HL-60 (cell line): ENCODE measurements around the gene FIBIN.

Source experiments
- DNase-seq, 2 experiments: peaks; one replicate each; pipeline ENCODE4 v3.0.0-alpha.2; 2010 to 2020; ENCODE audit warnings: low read depth in 1 of 2, low spot score in 1 of 2
- H3K27ac ChIP-seq: fragments of 250-450 bp; sonication (Bioruptor Pico); replicated peaks from 2 replicates; pipeline ENCODE4 v1.5.1; 2020; ENCODE audit warnings: mild to moderate bottlenecking, moderate library complexity
- H3K27me3 ChIP-seq: fragments of 250-450 bp; sonication (Bioruptor Pico); 2 replicates; pipeline ENCODE4 v1.5.1; 2021; ENCODE audit warnings: mild to moderate bottlenecking, moderate library complexity; ENCODE audit not compliant: insufficient read depth, poor library complexity, severe bottlenecking
- H3K4me3 ChIP-seq: replicated peaks from 2 replicates; pipeline ENCODE4 v1.5.1; 2011; ENCODE audit warnings: mild to moderate bottlenecking, control low read depth, low read length; ENCODE audit not compliant: insufficient read depth
- CTCF ChIP-seq: IDR thresholded peaks from one replicate; pipeline ENCODE4 v1.5.1; 2011; ENCODE audit warnings: low read length, control low read depth, inconsistent platforms; ENCODE audit not compliant: insufficient read depth
- GABPA ChIP-seq: IDR thresholded peaks from 2 replicates; pipeline ENCODE4 v1.6.1; 2012; ENCODE audit warnings: low read depth
- POLR2AphosphoS5 ChIP-seq: IDR thresholded peaks from 2 replicates; pipeline ENCODE4 v1.6.1; 2012; ENCODE audit warnings: low read depth
- SPI1 ChIP-seq: IDR thresholded peaks from 2 replicates; pipeline ENCODE4 v1.6.1; 2012; ENCODE audit warnings: low read depth, mild to moderate bottlenecking, borderline replicate concordance
- long read RNA-seq: library from polyadenylated mRNA; unstranded; transcript quantifications from one replicate; pipeline ENCODE4 v2.0.0, GENCODE V29; 2020
- TF ChIP-seq, protein P1 (sequence below): IDR thresholded peaks from 2 replicates; pipeline ENCODE4 v1.6.1; 2012; ENCODE audit warnings: low read depth; ENCODE audit not compliant: insufficient replicate concordance

FIBIN gene
- long read RNA-seq = 0 reads

DNA sequence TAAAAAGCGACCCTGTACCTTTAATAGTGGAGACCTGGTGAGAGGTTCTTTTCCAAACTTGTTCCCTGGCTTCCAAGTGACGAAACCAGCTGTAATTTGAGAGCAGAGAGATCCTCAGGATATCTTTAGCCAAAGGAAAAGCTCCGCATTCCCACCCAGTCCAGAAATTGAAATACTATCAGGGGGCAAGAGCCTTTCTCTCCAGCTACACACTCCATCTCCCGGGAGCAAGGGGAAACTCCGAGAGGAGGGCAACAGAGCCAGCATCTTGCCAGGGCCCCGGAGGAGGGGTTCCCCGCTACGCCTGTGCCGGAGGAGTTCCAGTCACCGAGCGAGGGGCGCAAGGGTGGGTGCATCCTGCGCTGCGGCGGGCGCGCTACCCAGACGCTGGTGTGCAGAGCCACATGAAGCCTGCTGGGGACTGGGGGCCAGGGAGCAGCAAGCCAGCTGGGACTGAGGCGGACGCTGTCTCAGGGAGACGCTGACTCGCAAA, at the start of gene FIBIN:
Gene FIBIN, plus strand, starts transcription at position 148 of the 493 bp plus-strand sequence. CDS start 415 bp downstream, outside the sequence.
- Histone ChIP-seq H3K27ac (no peak within 1 kb of the TSS), H3K4me3 (no peak within 1 kb of the TSS), H3K27me3 (no peaks in the 10 kb centered on the region)
- DNase-seq = no peak
- TF ChIP-seq POLR2AphosphoS5 = no peak

GRCh38 chr11:26944866-26945664, 48.8 kb upstream of the FIBIN start:
- Histone ChIP-seq H3K4me3 (no peak overlapping the region), H3K27ac (no peak overlapping the region), H3K27me3 (no peaks in the 10 kb centered on the region)
- TF ChIP-seq SPI1 = no peak
- DNase-seq = no peak

- TF ChIP-seq, protein P1, sequence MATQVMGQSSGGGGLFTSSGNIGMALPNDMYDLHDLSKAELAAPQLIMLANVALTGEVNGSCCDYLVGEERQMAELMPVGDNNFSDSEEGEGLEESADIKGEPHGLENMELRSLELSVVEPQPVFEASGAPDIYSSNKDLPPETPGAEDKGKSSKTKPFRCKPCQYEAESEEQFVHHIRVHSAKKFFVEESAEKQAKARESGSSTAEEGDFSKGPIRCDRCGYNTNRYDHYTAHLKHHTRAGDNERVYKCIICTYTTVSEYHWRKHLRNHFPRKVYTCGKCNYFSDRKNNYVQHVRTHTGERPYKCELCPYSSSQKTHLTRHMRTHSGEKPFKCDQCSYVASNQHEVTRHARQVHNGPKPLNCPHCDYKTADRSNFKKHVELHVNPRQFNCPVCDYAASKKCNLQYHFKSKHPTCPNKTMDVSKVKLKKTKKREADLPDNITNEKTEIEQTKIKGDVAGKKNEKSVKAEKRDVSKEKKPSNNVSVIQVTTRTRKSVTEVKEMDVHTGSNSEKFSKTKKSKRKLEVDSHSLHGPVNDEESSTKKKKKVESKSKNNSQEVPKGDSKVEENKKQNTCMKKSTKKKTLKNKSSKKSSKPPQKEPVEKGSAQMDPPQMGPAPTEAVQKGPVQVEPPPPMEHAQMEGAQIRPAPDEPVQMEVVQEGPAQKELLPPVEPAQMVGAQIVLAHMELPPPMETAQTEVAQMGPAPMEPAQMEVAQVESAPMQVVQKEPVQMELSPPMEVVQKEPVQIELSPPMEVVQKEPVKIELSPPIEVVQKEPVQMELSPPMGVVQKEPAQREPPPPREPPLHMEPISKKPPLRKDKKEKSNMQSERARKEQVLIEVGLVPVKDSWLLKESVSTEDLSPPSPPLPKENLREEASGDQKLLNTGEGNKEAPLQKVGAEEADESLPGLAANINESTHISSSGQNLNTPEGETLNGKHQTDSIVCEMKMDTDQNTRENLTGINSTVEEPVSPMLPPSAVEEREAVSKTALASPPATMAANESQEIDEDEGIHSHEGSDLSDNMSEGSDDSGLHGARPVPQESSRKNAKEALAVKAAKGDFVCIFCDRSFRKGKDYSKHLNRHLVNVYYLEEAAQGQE = no peak
- TF ChIP-seq POLR2AphosphoS5 (no peak), GABPA (no peak), CTCF (no peak), SPI1 (no peak)
- no peak for DNase-seq
- Histone ChIP-seq H3K27me3 (no peaks in the 10 kb centered on the region), H3K4me3 (no peak overlapping the region), H3K27ac (no peak overlapping the region)
These were observed 47.6 kb upstream of the FIBIN start for GRCh38 chr11:26946257-26946716.

GRCh38 chr11:26947379-26947844, 46.5 kb upstream of the FIBIN start:
- H3K27me3 ChIP-seq = no peaks in the 10 kb centered on the region
- no peak for TF ChIP-seq CTCF
- TF ChIP-seq SPI1 = no peak
- TF ChIP-seq, protein P1 = no peak
- no peak for TF ChIP-seq GABPA
- TF ChIP-seq POLR2AphosphoS5 = no peak
- no peak overlapping the region for H3K4me3 ChIP-seq
- no peak for DNase-seq
- no peak overlapping the region for H3K27ac ChIP-seq
